Measurements from ENCODE around the gene CDK1. TPM values are rescaled to one million over a fixed set of nuclear protein-coding genes. Genes with fewer than 3 reads are reported as not detected.

Gene CDK1
- total RNA-seq, 1 experiment from 2014 or later: 98.9 TPM

- Mint-ChIP-seq H3K9me3 (no peaks in the 10 kb centered on the region), H3K27me3 (ENCODE audit: low read depth) (no peaks in the 10 kb centered on the region), H3K27ac (peak overlapping the region; percentile 64; the same call in 1 of the 2 replicates), H3K4me1 (peaks cover 30% of the 10 kb centered on the region), H3K4me3 (peak overlapping the region; percentile 94), H3K36me3 (no peaks in the 10 kb centered on the region)
- DNase-seq (ENCODE audit: low spot score) (peak; percentile 80), ATAC-seq (peak; percentile 46)
- ChIA-PET POLR2A (interaction anchor here (1.3 kb wide), 1 partner anchor 45 kb away, joined by 6 read pairs; the partner anchor contains the start of gene CDK1), CTCF (interaction anchor here (0.6 to 1.9 kb wide), 7 partner anchors 15 to 88 kb away, joined by 3 to 7 read pairs (median 3); no protein-coding TSS in a partner anchor)
- TF ChIP-seq NFATC4 (CRISPR knock-in tag; IDR thresholded peaks at IDR 0.05): no peak
- peak; percentile 31; the same call in 1 of the 2 replicates for TF ChIP-seq ZNF121 (CRISPR knock-in tag; IDR thresholded peaks at IDR 0.05)
- no peak; the same call in 1 of the 2 replicates for TF ChIP-seq ZNF317 (CRISPR knock-in tag; IDR thresholded peaks at IDR 0.05; ENCODE audit: borderline replicate concordance, low read depth)
- TF ChIP-seq ZNF138 (CRISPR knock-in tag; conservative IDR thresholded peaks at IDR 0.05): no peak
- TF ChIP-seq NR2C2 (CRISPR knock-in tag; IDR thresholded peaks at IDR 0.05): no peak
- TF ChIP-seq E2F5 (CRISPR knock-in tag; IDR thresholded peaks at IDR 0.05): peak; percentile 69
- TF ChIP-seq ZNF532 (CRISPR knock-in tag; IDR thresholded peaks at IDR 0.05; ENCODE audit: borderline replicate concordance): no peak
- TF ChIP-seq KAT7 (CRISPR knock-in tag; IDR thresholded peaks at IDR 0.05; ENCODE audit: borderline replicate concordance): peak; percentile 96; the same call in 1 of the 2 replicates
- no peak for TF ChIP-seq TEAD4 (CRISPR knock-in tag; IDR thresholded peaks at IDR 0.05)
- no peak for TF ChIP-seq SMAD3 (CRISPR knock-in tag; IDR thresholded peaks at IDR 0.05; ENCODE audit: borderline replicate concordance)
- no peak for TF ChIP-seq ESRRA (CRISPR knock-in tag; IDR thresholded peaks at IDR 0.05; ENCODE audit: borderline replicate concordance)
- TF ChIP-seq GTF2I (CRISPR knock-in tag; conservative IDR thresholded peaks at IDR 0.05): no peak
- TF ChIP-seq ZNF219 (CRISPR knock-in tag; IDR thresholded peaks at IDR 0.05; ENCODE audit: borderline replicate concordance): no peak
- TF ChIP-seq ERG (CRISPR knock-in tag; IDR thresholded peaks at IDR 0.05): no peak
- TF ChIP-seq GABPB1 (CRISPR knock-in tag; IDR thresholded peaks at IDR 0.05): no peak
- no peak for TF ChIP-seq ZNF425 (CRISPR knock-in tag; conservative IDR thresholded peaks at IDR 0.05)
- TF ChIP-seq CREB1 (CRISPR knock-in tag; IDR thresholded peaks at IDR 0.05): no peak
- no peak for TF ChIP-seq RORB (CRISPR knock-in tag; IDR thresholded peaks at IDR 0.05)
- peak; percentile 71; the same call in 1 of the 2 replicates for TF ChIP-seq FOXP1 (CRISPR knock-in tag; IDR thresholded peaks at IDR 0.05; ENCODE audit: borderline replicate concordance)
- TF ChIP-seq ZNF232 (CRISPR knock-in tag; IDR thresholded peaks at IDR 0.05): 0 out of 2 replicates have a peak, but pooled peaks have one; percentile 39
- 0 out of 2 replicates have a peak, but pooled peaks have one; percentile 45 for TF ChIP-seq ELF4 (CRISPR knock-in tag; IDR thresholded peaks at IDR 0.05; ENCODE audit: low read depth)
- no peak for TF ChIP-seq USF2 (CRISPR knock-in tag; IDR thresholded peaks at IDR 0.05)
- no peak for TF ChIP-seq GRHL2 (CRISPR knock-in tag; IDR thresholded peaks at IDR 0.05; ENCODE audit: insufficient replicate concordance, severe bottlenecking)
- no peak for TF ChIP-seq NR1H2 (CRISPR knock-in tag; IDR thresholded peaks at IDR 0.05)
- no peak for TF ChIP-seq MLX (CRISPR knock-in tag; IDR thresholded peaks at IDR 0.05)
These were observed 45.3 kb upstream of the CDK1 start for GRCh38 chr10:60732807-60733516.

Data from WTC11 (cell line).